Right lobe of liver (tissue), 4 donors: ENCODE data around the gene FTO.

Source experiments
- CTCF ChIP-seq, 4 donors: fragments of 200-600 bp in 3 of 4; fragments of 450-650 bp in 1 of 4; IDR thresholded peaks; one replicate each; pipeline versions ENCODE4 v1.5.1 to v1.8.0; 2016 to 2022; ENCODE audit warnings: antibody characterized with exemption in 4 of 4, mild to moderate bottlenecking in 2 of 4
- POLR2A ChIP-seq: fragments of 450-650 bp; IDR thresholded peaks from one replicate; pipeline ENCODE4 v1.6.1; 2017; ENCODE audit warnings: antibody characterized with exemption, mild to moderate bottlenecking
- donor health status: DM: no; HTN: no; CAD: no.
- donor health status: DM: no; HTN: no; CAD: no.
- donor health status: DM: no; HTN: yes; CAD: no.

DNA sequence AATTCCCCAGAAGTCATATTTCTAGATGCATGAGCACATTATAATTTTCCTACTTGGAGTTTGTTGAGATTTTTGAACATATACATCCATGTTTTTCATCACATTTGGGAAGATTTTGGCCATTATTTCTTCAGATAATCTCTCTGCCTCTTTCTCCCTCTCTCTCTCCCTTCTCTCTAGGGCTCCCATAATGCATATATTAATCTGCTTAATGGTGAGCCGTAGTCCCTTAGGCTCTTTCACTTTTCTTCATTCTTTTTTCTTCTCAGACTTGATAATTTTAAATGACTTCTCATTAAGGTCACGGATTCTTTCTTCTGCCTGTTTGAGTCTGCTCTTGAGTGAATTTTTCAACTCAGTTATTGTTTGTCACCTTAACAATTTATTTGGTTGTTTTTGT lies 481.1 kb downstream of the FTO start:
- no peak for TF ChIP-seq CTCF (IDR thresholded peaks at IDR 0.05)
- TF ChIP-seq POLR2A: no peak
